GM18909 (cell line): ENCODE data around the gene PTGES3.
"Not testable (repeated sequence)": the region's sequence is repeated elsewhere in the genome, so short reads cannot be mapped to it uniquely, and the experiment has no call there.

Experiments
- ATAC-seq: cut with Tn5 transposase; IDR thresholded peaks from one replicate; pipeline ENCODE4 v1.9.1; 2021; ENCODE audit warnings: mild to moderate bottlenecking; ENCODE audit not compliant: unreplicated experiment, poor library complexity

PTGES3 gene

GRCh38 chr12:56688129-56688845 is at the start of gene PTGES3:
Gene PTGES3 (minus strand): TSS chr12:56688284. CDS start chr12:56687999, 285 bp downstream.
- peak; percentile 72 for ATAC-seq

GRCh38 chr12:56728139-56728861 is 40.2 kb upstream of the PTGES3 start:
- ATAC-seq = no peak

- not testable (repeated sequence) for ATAC-seq
Observed at GRCh38 chr12:56726196-56726675, 38.2 kb upstream of the PTGES3 start.

- ATAC-seq = no peak
Observed at GRCh38 chr12:56725723-56726102, 37.6 kb upstream of the PTGES3 start.

GRCh38 chr12:56724972-56725722 is 37.1 kb upstream of the PTGES3 start, which contains the start of gene NACA:
Gene NACA (minus strand): TSS chr12:56725299. CDS start chr12:56724521, 778 bp downstream.
- peak; percentile 94 for ATAC-seq

GRCh38 chr12:56724701-56724971 is 36.6 kb upstream of the PTGES3 start:
- no peak for ATAC-seq

GRCh38 chr12:56723889-56724700 is 36.0 kb upstream of the PTGES3 start:
- no peak for ATAC-seq

- ATAC-seq = no peak
Observed at GRCh38 chr12:56723352-56723751, 35.3 kb upstream of the PTGES3 start.

- no peak for ATAC-seq
Observed at GRCh38 chr12:56722832-56723231, 34.7 kb upstream of the PTGES3 start.

GRCh38 chr12:56721721-56722120 is 33.6 kb upstream of the PTGES3 start:
- no peak for ATAC-seq

- ATAC-seq = no peak
Observed at GRCh38 chr12:56721216-56721615, 33.1 kb upstream of the PTGES3 start.

- ATAC-seq = no peak
Observed at GRCh38 chr12:56720731-56721151, 32.7 kb upstream of the PTGES3 start.

GRCh38 chr12:56719056-56719455 is 31.0 kb upstream of the PTGES3 start:
- no peak for ATAC-seq

GRCh38 chr12:56718636-56719035 is 30.6 kb upstream of the PTGES3 start:
- no peak for ATAC-seq

GRCh38 chr12:56718149-56718548 is 30.1 kb upstream of the PTGES3 start:
- no peak for ATAC-seq

GRCh38 chr12:56716933-56717880 is 29.1 kb upstream of the PTGES3 start:
- ATAC-seq = no peak

- no peak for ATAC-seq
Observed at GRCh38 chr12:56716458-56716857, 28.4 kb upstream of the PTGES3 start.

- no peak for ATAC-seq
Observed at GRCh38 chr12:56715798-56716197, 27.7 kb upstream of the PTGES3 start.

- no peak for ATAC-seq
Observed at GRCh38 chr12:56714431-56714929, 26.4 kb upstream of the PTGES3 start.
